Heart left ventricle (tissue), 16 donors: ENCODE data around the gene ATXN7L1. TPM values are rescaled to one million over a fixed set of nuclear protein-coding genes. Genes with fewer than 3 reads are reported as not detected.

Source experiments
- ATAC-seq, 4 donors: fragments of 200-7000 bp; cut with Tn5 transposase; one replicate each; pipeline ENCODE4 v1.9.1; 2020 to 2022; ENCODE audit warnings: moderate library complexity in 4 of 4, mild to moderate bottlenecking in 3 of 4, moderate number of reproducible peaks in 1 of 4
- DNase-seq, 5 donors: peaks; one replicate each; pipeline ENCODE4 v3.0.0-alpha.2; 2020
- H3K27ac ChIP-seq, 12 donors: fragments of 200-600 bp; sonication (generic) in 4 of 12; one replicate each; pipeline versions ENCODE4 v1.5.0 to v1.8.0; 2016 to 2022; ENCODE audit warnings: mild to moderate bottlenecking in 2 of 12
- H3K27me3 ChIP-seq, 9 donors: fragments of 200-600 bp; sonication (generic) in 2 of 9; one replicate each; pipeline versions ENCODE4 v1.5.1 to v1.8.0; 2016 to 2022; ENCODE audit warnings: mild to moderate bottlenecking in 3 of 9
- H3K36me3 ChIP-seq, 9 donors: fragments of 200-600 bp; sonication (generic) in 2 of 9; one replicate each; pipeline versions ENCODE4 v1.5.0 to v1.8.0; 2018 to 2022; ENCODE audit warnings: mild to moderate bottlenecking in 2 of 9
- H3K4me1 ChIP-seq, 12 donors: fragments of 200-600 bp; sonication (generic) in 4 of 12; one replicate each; pipeline versions ENCODE4 v1.5.0 to v1.8.0; 2016 to 2022; ENCODE audit warnings: mild to moderate bottlenecking in 3 of 12
- H3K4me3 ChIP-seq, 12 donors: fragments of 200-600 bp; sonication (generic) in 4 of 12; one replicate each; pipeline versions ENCODE4 v1.5.0 to v1.8.0; 2017 to 2022; ENCODE audit warnings: mild to moderate bottlenecking in 9 of 12, moderate library complexity in 4 of 12
- H3K9me3 ChIP-seq, 12 donors: fragments of 200-600 bp; sonication (generic) in 4 of 12; one replicate each; pipeline versions ENCODE4 v1.5.0 to v1.8.0; 2016 to 2022; ENCODE audit warnings: mild to moderate bottlenecking in 1 of 12
- CTCF ChIP-seq, 12 donors: fragments of 200-600 bp; sonication (generic) in 4 of 12; IDR thresholded peaks; one replicate each; pipeline versions ENCODE4 v1.5.0 to v1.8.0; 2018 to 2022; ENCODE audit warnings: antibody characterized with exemption in 12 of 12, mild to moderate bottlenecking in 5 of 12
- POLR2A ChIP-seq, 2 donors: fragments of 450-650 bp; IDR thresholded peaks; one replicate each; pipeline ENCODE4 v1.6.1; 2017; ENCODE audit warnings: antibody characterized with exemption in 2 of 2, mild to moderate bottlenecking in 2 of 2, moderate library complexity in 2 of 2
- WGBS, 4 donors: extraction: QIAGEN DNeasy Blood & Tissue Kit in 2 of 4; methylation state at CpG; one replicate each; pipeline versions ENCODE4 v1.1.5 to v1.1.7; 2013 to 2018; 5-methylcytosine and 5-hydroxymethylcytosine counted together
- intact Hi-C, 10 donors: fragments of 100-400 bp; cut with DNase I; formaldehyde crosslinking; loops; one replicate each; pipeline versions ENCODE4 v1.11.1 to v1.14.2; 2022
- polyA plus RNA-seq, 2 donors: library from polyadenylated mRNA; stranded (reverse); fragments of 200-250 nt; gene quantifications; one replicate each; pipeline ENCODE4 v1.2.3, GENCODE V29; 2013
- total RNA-seq, 9 donors: library from RNA; depleted of rRNA in 2 of 9; stranded (reverse); fragments of >200 nt in 2 of 9; fragmentation: NEBNext Ultra II Directional in 3 of 9; extraction: Animal tissue kit (Norgen Biotek cat#: 25700) in 3 of 9; gene quantifications; one replicate each; pipeline versions ENCODE4 v1.1.0 to v1.2.4, GENCODE V29; 2016 to 2023
- donor health status: ischemic (EF 13 %, LVEDD 7.1; RV severe dilation, severe dysfunction).
- donor health status: healthy with polysubstance abuse.
- donor health status: DM: no; HTN: yes; CAD: no.
- donor health status: DM: no; HTN: no; CAD: no.
- donor health status: ischemic (EF 25% LVEDD 6.9; RV normal size, moderate dysfunction).
- donor health status: ischemic (EF 25% LVEDD 5.7; RV mildly dilated, moderate dysfunction).
- donor health status: healthy.
- donor health status: DM: yes; HTN: yes; CAD: no.
- donor health status: ischemic (EF 35%, LVEDD 5.7; RV mildly dilated, moderate dysfunction).
- donor health status: nonischemic (EF 11% LVEDD 7.7; RV severe dilation, severe dysfunction).
- donor health status: DM: yes; HTN: yes; CAD: no.
- donor health status: PGD.
- donor health status: ischemic (EF 29% LVEDD 5.4; RV normal size, mild dysfunction).
- donor health status: nonischemic (EF 23%, LVEDD 6.1; RV moderate dilation, normal function).

Gene ATXN7L1
- total and polyA plus RNA-seq, 11 donors = 2.0 to 10.6 (median 3.6) TPM

DNA sequence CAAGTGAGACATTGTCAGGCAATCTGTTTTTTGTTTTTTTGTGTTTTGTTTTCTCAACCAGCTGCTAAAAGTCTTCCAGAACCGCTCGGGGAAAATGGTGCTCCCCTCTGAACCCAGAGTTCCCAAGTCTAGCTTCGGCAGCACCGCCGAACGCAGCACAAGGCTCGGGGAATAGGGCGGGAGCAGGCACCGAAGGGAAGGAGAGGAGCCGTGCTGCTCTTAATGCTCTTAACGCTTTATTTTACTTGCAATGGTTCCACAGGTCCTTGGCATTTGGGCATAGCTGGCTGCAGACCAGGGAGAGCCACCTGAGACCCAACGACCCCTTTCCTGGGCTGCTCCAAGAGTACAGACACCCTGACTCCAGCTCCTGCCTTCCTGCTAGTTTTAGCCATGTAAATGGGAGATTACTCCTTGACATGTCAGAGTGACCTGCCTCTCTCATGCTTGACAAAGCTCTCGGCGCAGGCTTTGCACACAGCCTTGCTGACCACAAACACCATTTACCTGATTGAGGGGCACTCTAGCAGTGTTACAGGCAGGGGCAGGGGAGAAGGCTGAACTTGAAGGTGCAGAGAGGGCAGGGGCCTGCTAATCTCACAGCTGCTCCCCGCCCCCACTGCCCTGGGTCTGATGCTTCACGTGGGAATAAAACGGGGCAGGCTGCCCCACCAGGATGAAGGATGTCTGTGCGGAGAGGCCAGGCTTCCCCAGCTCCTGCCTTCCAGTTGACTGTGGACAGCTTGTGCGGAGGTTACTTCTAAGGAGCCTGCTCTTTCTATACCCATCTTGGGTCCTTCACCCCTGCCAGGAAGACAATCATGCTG lies 236.5 kb downstream of the ATXN7L1 start:
- H3K36me3 ChIP-seq = peaks cover 0 to 89% (median 60%) of the 10 kb centered on the region in 9 donors
- TF ChIP-seq POLR2A (IDR thresholded peaks at IDR 0.05) (no peak), CTCF (IDR thresholded peaks at IDR 0.05) (no peak)
- peaks cover 0 to 10% (median 1%) of the 10 kb centered on the region in 12 donors for H3K4me1 ChIP-seq
- 88 to 92% (median 90%) methylated on average over 19 of the region's 19 CpGs for WGBS, 4 donors
- intact Hi-C loops = no loop called here
- ATAC-seq (no peak), DNase-seq (no peak)
- H3K4me3 ChIP-seq = no peak overlapping the region
- no peaks in the 10 kb centered on the region for H3K9me3 ChIP-seq
- no peaks in the 10 kb centered on the region for H3K27me3 ChIP-seq
- H3K27ac ChIP-seq = no peak overlapping the region

DNA sequence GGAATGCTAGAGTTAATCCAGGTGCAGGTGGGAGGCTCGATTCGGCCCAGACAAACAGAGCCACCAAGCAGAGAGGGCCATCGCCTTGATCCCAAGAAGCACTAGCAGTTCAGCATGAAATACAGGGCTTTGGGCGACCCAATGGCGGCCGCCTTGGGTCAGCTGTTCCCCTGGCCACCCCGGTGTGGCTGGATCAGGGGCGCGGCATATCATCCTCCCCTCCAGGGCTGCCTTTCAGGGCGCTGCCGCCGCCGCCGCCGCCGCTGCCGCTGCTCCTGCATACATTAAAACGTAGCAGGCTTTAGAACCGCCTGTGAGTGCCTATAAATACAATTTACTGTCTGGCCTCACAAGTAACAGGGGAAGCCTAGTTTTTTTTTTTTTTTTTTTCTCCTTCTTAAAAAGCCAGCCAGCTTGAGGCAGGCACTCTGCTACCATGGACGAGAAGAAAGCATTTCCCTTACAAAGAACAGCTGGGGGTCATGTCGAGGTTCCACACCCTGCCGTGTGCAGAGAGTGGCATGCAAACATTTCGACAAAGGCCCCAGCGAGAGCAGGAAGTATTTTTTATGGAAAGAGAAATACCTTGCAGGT lies 237.4 kb downstream of the ATXN7L1 start:
- Histone ChIP-seq H3K9me3 (no peaks in the 10 kb centered on the region), H3K36me3 (peaks cover 0 to 91% (median 63%) of the 10 kb centered on the region in 9 donors), H3K4me1 (peaks cover 0 to 10% (median 1%) of the 10 kb centered on the region in 12 donors), H3K27me3 (no peaks in the 10 kb centered on the region), H3K27ac (no peak overlapping the region), H3K4me3 (no peak overlapping the region)
- DNase-seq (no peak), ATAC-seq (no peak)
- TF ChIP-seq POLR2A (IDR thresholded peaks at IDR 0.05) = no peak
- no peak for TF ChIP-seq CTCF (IDR thresholded peaks at IDR 0.05)
- WGBS, 4 donors = 86 to 88% (median 86%) methylated on average over 24 of the region's 24 CpGs
- intact Hi-C loops = no loop called here

- DNase-seq (no peak), ATAC-seq (no peak)
- peaks cover 0 to 91% (median 68%) of the 10 kb centered on the region in 9 donors for H3K36me3 ChIP-seq
- no peak overlapping the region for H3K27ac ChIP-seq
- peaks cover 0 to 3% (median 0%) of the 10 kb centered on the region in 12 donors for H3K4me1 ChIP-seq
- H3K27me3 ChIP-seq = no peaks in the 10 kb centered on the region
- no peaks in the 10 kb centered on the region for H3K9me3 ChIP-seq
- TF ChIP-seq CTCF (IDR thresholded peaks at IDR 0.05) (no peak), POLR2A (IDR thresholded peaks at IDR 0.05) (no peak)
- intact Hi-C loops = no loop called here
- WGBS, 4 donors = 75 to 85% (median 80%) methylated on average over 8 of the region's 8 CpGs
- no peak overlapping the region for H3K4me3 ChIP-seq
Measured at GRCh38 chr7:105638334-105638733, 238.1 kb downstream of the ATXN7L1 start.

- no peak overlapping the region for H3K4me3 ChIP-seq
- 93 to 98% (median 94%) methylated on average over 8 of the region's 8 CpGs for WGBS, 4 donors
- intact Hi-C loops = no loop called here
- H3K27me3 ChIP-seq = no peaks in the 10 kb centered on the region
- TF ChIP-seq POLR2A (IDR thresholded peaks at IDR 0.05) = no peak
- TF ChIP-seq CTCF (IDR thresholded peaks at IDR 0.05) = no peak
- H3K9me3 ChIP-seq = no peaks in the 10 kb centered on the region
- peaks cover 0 to 87% (median 66%) of the 10 kb centered on the region in 9 donors for H3K36me3 ChIP-seq
- H3K4me1 ChIP-seq = no peaks in the 10 kb centered on the region
- DNase-seq = no peak
- no peak overlapping the region for H3K27ac ChIP-seq
- ATAC-seq = no peak
Measured at GRCh38 chr7:105637755-105638154, 238.6 kb downstream of the ATXN7L1 start.
